H1 (cell line): ENCODE results near the gene VAMP2. TPM values are rescaled to one million over a fixed set of nuclear protein-coding genes. Genes with fewer than 3 reads are reported as not detected.

Experiments
- CBX5 ChIP-seq: fragments of 300-800, 300-1000 bp; sonication (generic); IDR thresholded peaks from 2 replicates; pipeline ENCODE4 v1.7.1; 2016; ENCODE audit warnings: antibody characterized with exemption, low read length, low read depth
- CEBPB ChIP-seq: IDR thresholded peaks from 2 replicates; pipeline ENCODE4 v1.6.1; 2012; ENCODE audit warnings: low read depth, low read length
- CHD1 ChIP-seq: IDR thresholded peaks from 2 replicates; pipeline ENCODE4 v1.6.1; 2012; ENCODE audit warnings: low read depth, low read length, improper control_type of control experiment
- CHD2 ChIP-seq: IDR thresholded peaks from 2 replicates; pipeline ENCODE4 v1.6.1; 2012; ENCODE audit warnings: low read length, improper control_type of control experiment
- CREB1 ChIP-seq: IDR thresholded peaks from 2 replicates; pipeline ENCODE4 v1.6.1; 2012; ENCODE audit warnings: inconsistent platforms
- CTBP2 ChIP-seq: IDR thresholded peaks from 2 replicates; pipeline ENCODE4 v1.7.0; 2011; ENCODE audit warnings: borderline replicate concordance, mild to moderate bottlenecking, moderate library complexity, mixed read lengths, low read length; ENCODE audit not compliant: insufficient read depth, insufficient read length
- EGR1 ChIP-seq: IDR thresholded peaks from 2 replicates; pipeline ENCODE4 v1.6.1; 2011; ENCODE audit warnings: low read depth, low read length, borderline replicate concordance
- HDAC2 ChIP-seq, 2 experiments: fragments of 300-600 bp in 1 of 2; sonication (generic) in 1 of 2; IDR thresholded peaks; 2 replicates each; pipeline ENCODE4 v1.6.1; 2011 to 2012; ENCODE audit warnings: low read depth in 2 of 2, low read length in 2 of 2, mild to moderate bottlenecking in 2 of 2, moderate library complexity in 2 of 2, borderline replicate concordance in 1 of 2, inconsistent platforms in 1 of 2
- JUND ChIP-seq: IDR thresholded peaks from 2 replicates; pipeline ENCODE4 v1.6.1; 2011; ENCODE audit warnings: mild to moderate bottlenecking, improper control_type of control experiment, low read length
- KDM1A ChIP-seq: fragments of 200-600, 300-600 bp; sonication (generic); IDR thresholded peaks from 2 replicates; pipeline ENCODE4 v1.7.1; 2016; ENCODE audit warnings: mild to moderate bottlenecking, low read length, borderline replicate concordance
- KDM5A ChIP-seq: fragments of 200-600 bp; IDR thresholded peaks from 2 replicates; pipeline ENCODE4 v1.7.1; 2012; ENCODE audit warnings: mild to moderate bottlenecking, low read length, inconsistent platforms, mixed read lengths
- PHF8 ChIP-seq: fragments of 200-600 bp; sonication (generic); conservative IDR thresholded peaks from 2 replicates; pipeline ENCODE4 v1.7.1; 2012; ENCODE audit warnings: low read depth, mild to moderate bottlenecking, inconsistent platforms, low read length, moderate library complexity
- POLR2AphosphoS5 ChIP-seq: IDR thresholded peaks from 2 replicates; pipeline ENCODE4 v1.6.1; 2011; ENCODE audit warnings: low read depth, low read length
- POU5F1 ChIP-seq: IDR thresholded peaks from 2 replicates; pipeline ENCODE4 v1.6.1; 2011; ENCODE audit warnings: low read depth, mild to moderate bottlenecking, low read length, moderate library complexity
- SIN3A ChIP-seq, 2 experiments: IDR thresholded peaks in 1 of 2; conservative IDR thresholded peaks in 1 of 2; 2 replicates each; pipeline ENCODE4 v1.6.1; 2011 to 2012; ENCODE audit warnings: low read length in 2 of 2, improper control_type of control experiment in 1 of 2, low read depth in 1 of 2, mild to moderate bottlenecking in 1 of 2
- SP1 ChIP-seq: IDR thresholded peaks from 2 replicates; pipeline ENCODE4 v1.6.1; 2011; ENCODE audit warnings: low read depth, low read length
- TAF1 ChIP-seq: IDR thresholded peaks from 2 replicates; pipeline ENCODE4 v1.6.1; 2011; ENCODE audit warnings: mild to moderate bottlenecking, low read depth, low read length
- TAF7 ChIP-seq: optimal IDR thresholded peaks from 2 replicates; pipeline ENCODE3; 2011; ENCODE audit warnings: low read depth, mild to moderate bottlenecking, inconsistent platforms, low read length, moderate library complexity, borderline replicate concordance
- TBP ChIP-seq: IDR thresholded peaks from 2 replicates; pipeline ENCODE4 v1.6.1; 2011; ENCODE audit warnings: low read depth, low read length, improper control_type of control experiment
- TCF12 ChIP-seq: IDR thresholded peaks from 2 replicates; pipeline ENCODE4 v1.6.1; 2011; ENCODE audit warnings: low read depth, mild to moderate bottlenecking, low read length
- ZNF274 ChIP-seq: IDR thresholded peaks from 2 replicates; pipeline ENCODE4 v1.7.0; 2012; ENCODE audit warnings: low read length, borderline replicate concordance; ENCODE audit errors: extremely low read depth
- polyA plus RNA-seq, 7 experiments: library from polyadenylated mRNA; depleted of rRNA in 3 of 7; stranded (reverse) in 5 of 7; unstranded in 2 of 7; fragments of >200 nt in 5 of 7; fragments of 200-250 nt in 2 of 7; gene quantifications; 1 replicate in 5 of 7; 2 replicates in 1 of 7; 4 replicates in 1 of 7; pipeline versions ENCODE4 v1.2.1 to v1.2.3, GENCODE V29; 2011 to 2013; ENCODE audit warnings: missing spikeins in 2 of 7, mixed read lengths in 2 of 7
- total RNA-seq: library from RNA; stranded (reverse); fragmentation: NEBNext Ultra II Directional; extraction: Animal tissue kit (Norgen Biotek cat#: 25700); gene quantifications from 2 replicates; pipeline ENCODE4 v1.2.1, GENCODE V29; 2021
- TF ChIP-seq, protein P1 (sequence below): IDR thresholded peaks from 2 replicates; pipeline ENCODE4 v1.6.1; 2012; ENCODE audit warnings: inconsistent platforms
- TF ChIP-seq, protein P2 (sequence below): IDR thresholded peaks from 2 replicates; pipeline ENCODE4 v1.6.1; 2011; ENCODE audit warnings: low read length, improper control_type of control experiment

VAMP2 gene
- total and polyA plus RNA-seq, 2 of the 8 experiments (the other 6 are each of a cell fraction or from before 2014, with no cell fraction given) = 19.3 to 20.5 TPM

- no peak for TF ChIP-seq POU5F1
- TF ChIP-seq CTBP2 = peak; percentile 57
- TF ChIP-seq CBX5 = no peak
- TF ChIP-seq TAF7 = peak; percentile 94
- peak; percentile 75 to 97; a peak in 3 of 4 replicates for TF ChIP-seq SIN3A (conservative IDR thresholded peaks at IDR 0.05 in 1 of 2, IDR thresholded peaks at IDR 0.05 in 1 of 2; ENCODE audit: low read depth in 1 of 2, low read length in 2 of 2)
- TF ChIP-seq CEBPB = peak; percentile 42; the same call in 1 of the 2 replicates
- peak; percentile 65 for TF ChIP-seq CHD2
- no peak for TF ChIP-seq ZNF274
- TF ChIP-seq CREB1 = peak; percentile 74
- TF ChIP-seq, protein P1, sequence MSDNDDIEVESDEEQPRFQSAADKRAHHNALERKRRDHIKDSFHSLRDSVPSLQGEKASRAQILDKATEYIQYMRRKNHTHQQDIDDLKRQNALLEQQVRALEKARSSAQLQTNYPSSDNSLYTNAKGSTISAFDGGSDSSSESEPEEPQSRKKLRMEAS = peak; percentile 94
- TF ChIP-seq TAF1 = peak; percentile 97
- peak; percentile 96 for TF ChIP-seq PHF8
- no peak; the same call in 1 of the 2 replicates for TF ChIP-seq EGR1
- TF ChIP-seq CHD1 = no peak
- TF ChIP-seq HDAC2 (IDR thresholded peaks at IDR 0.05; ENCODE audit: borderline replicate concordance in 1 of 2, low read depth in 2 of 2, low read length in 2 of 2) = peak; percentile 78 to 99; a peak in 3 of 4 replicates
- 0 out of 2 replicates have a peak, but pooled peaks have one; percentile 33 for TF ChIP-seq KDM1A
- TF ChIP-seq POLR2AphosphoS5 = peak; percentile 97
- peak; percentile 94 for TF ChIP-seq TBP
- TF ChIP-seq KDM5A = 0 out of 2 replicates have a peak, but pooled peaks have one; percentile 55
- TF ChIP-seq, protein P2, sequence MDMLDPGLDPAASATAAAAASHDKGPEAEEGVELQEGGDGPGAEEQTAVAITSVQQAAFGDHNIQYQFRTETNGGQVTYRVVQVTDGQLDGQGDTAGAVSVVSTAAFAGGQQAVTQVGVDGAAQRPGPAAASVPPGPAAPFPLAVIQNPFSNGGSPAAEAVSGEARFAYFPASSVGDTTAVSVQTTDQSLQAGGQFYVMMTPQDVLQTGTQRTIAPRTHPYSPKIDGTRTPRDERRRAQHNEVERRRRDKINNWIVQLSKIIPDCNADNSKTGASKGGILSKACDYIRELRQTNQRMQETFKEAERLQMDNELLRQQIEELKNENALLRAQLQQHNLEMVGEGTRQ = no peak
- no peak for TF ChIP-seq JUND
- peak; percentile 85 for TF ChIP-seq SP1
- no peak for TF ChIP-seq TCF12
Observed at GRCh38 chr17:8209907-8210760, 47.4 kb upstream of the VAMP2 start, which contains the start of gene AURKB (continued).
